ENCODE measurements around the gene OTOP2.

OTOP2 gene

GRCh38 chr17:74920642-74921025, 3.4 kb upstream of the OTOP2 start:
- Histone ChIP-seq H3K27ac (no peak overlapping the region), H3K36me3 (no peaks in the 10 kb centered on the region), H3K9me3 (no peaks in the 10 kb centered on the region), H3K4me1 (ENCODE audit: control insufficient read depth in 1 of 2, insufficient read depth in 1 of 2, low read depth in 1 of 2, low read length in 1 of 2) (peaks cover 10 to 21% of the 10 kb centered on the region in 2 experiments), H3K4me3 (ENCODE audit: low read depth in 1 of 2, low read length in 1 of 2) (no peak overlapping the region), H3K27me3 (peaks cover 87% of the 10 kb centered on the region)
- no peak for TF ChIP-seq CTCF (IDR thresholded peaks at IDR 0.05)

- Histone ChIP-seq H3K9me3 (no peaks in the 10 kb centered on the region), H3K27me3 (peaks cover 92% of the 10 kb centered on the region), H3K27ac (no peak overlapping the region), H3K4me1 (ENCODE audit: control insufficient read depth in 1 of 2, insufficient read depth in 1 of 2, low read depth in 1 of 2, low read length in 1 of 2) (peaks cover 10 to 21% of the 10 kb centered on the region in 2 experiments), H3K36me3 (no peaks in the 10 kb centered on the region), H3K4me3 (ENCODE audit: low read depth in 1 of 2, low read length in 1 of 2) (no peak overlapping the region)
- TF ChIP-seq CTCF (IDR thresholded peaks at IDR 0.05): no peak
Measured at GRCh38 chr17:74921026-74921681, 2.9 kb upstream of the OTOP2 start.

GRCh38 chr17:74921769-74922168, 2.3 kb upstream of the OTOP2 start:
- no peak for TF ChIP-seq CTCF (IDR thresholded peaks at IDR 0.05)
- Histone ChIP-seq H3K9me3 (no peaks in the 10 kb centered on the region), H3K27me3 (peaks cover 98% of the 10 kb centered on the region), H3K4me3 (ENCODE audit: low read depth in 1 of 2, low read length in 1 of 2) (no peak overlapping the region), H3K36me3 (no peaks in the 10 kb centered on the region), H3K27ac (no peak overlapping the region), H3K4me1 (ENCODE audit: control insufficient read depth in 1 of 2, insufficient read depth in 1 of 2, low read depth in 1 of 2, low read length in 1 of 2) (peaks cover 10 to 21% of the 10 kb centered on the region in 2 experiments)

- Histone ChIP-seq H3K36me3 (no peaks in the 10 kb centered on the region), H3K4me1 (ENCODE audit: control insufficient read depth in 1 of 2, insufficient read depth in 1 of 2, low read depth in 1 of 2, low read length in 1 of 2) (peaks cover 10 to 21% of the 10 kb centered on the region in 2 experiments), H3K4me3 (ENCODE audit: low read depth in 1 of 2, low read length in 1 of 2) (no peak overlapping the region), H3K27ac (no peak overlapping the region), H3K9me3 (no peaks in the 10 kb centered on the region), H3K27me3 (peaks cover 99% of the 10 kb centered on the region)
- no peak for TF ChIP-seq CTCF (IDR thresholded peaks at IDR 0.05)
Measured at GRCh38 chr17:74922172-74922571, 1.9 kb upstream of the OTOP2 start.

GRCh38 chr17:74922694-74923537, 1.2 kb upstream of the OTOP2 start, which contains the start of gene USH1G:
Gene USH1G (minus strand): TSS chr17:74923255. CDS start chr17:74923073, 182 bp downstream.
- Histone ChIP-seq H3K27me3 (peaks cover 100% of the 10 kb centered on the region), H3K27ac (peak within 1 kb of the TSS; percentile 36), H3K36me3 (no peaks in the 10 kb centered on the region), H3K4me1 (ENCODE audit: control insufficient read depth in 1 of 2, insufficient read depth in 1 of 2, low read depth in 1 of 2, low read length in 1 of 2) (peaks cover 10 to 21% of the 10 kb centered on the region in 2 experiments), H3K4me3 (ENCODE audit: low read depth in 1 of 2, low read length in 1 of 2) (peak within 1 kb of the TSS; percentile 47 to 53), H3K9me3 (no peaks in the 10 kb centered on the region)
- no peak for TF ChIP-seq CTCF (IDR thresholded peaks at IDR 0.05)

Data from neutrophil (primary cell).